Measurements from ENCODE around the gene NKAIN2. TPM values are rescaled to one million over a fixed set of nuclear protein-coding genes. Genes with fewer than 3 reads are reported as not detected.

NKAIN2 gene
- total RNA-seq, 1 experiment from 2014 or later: not detected

DNA sequence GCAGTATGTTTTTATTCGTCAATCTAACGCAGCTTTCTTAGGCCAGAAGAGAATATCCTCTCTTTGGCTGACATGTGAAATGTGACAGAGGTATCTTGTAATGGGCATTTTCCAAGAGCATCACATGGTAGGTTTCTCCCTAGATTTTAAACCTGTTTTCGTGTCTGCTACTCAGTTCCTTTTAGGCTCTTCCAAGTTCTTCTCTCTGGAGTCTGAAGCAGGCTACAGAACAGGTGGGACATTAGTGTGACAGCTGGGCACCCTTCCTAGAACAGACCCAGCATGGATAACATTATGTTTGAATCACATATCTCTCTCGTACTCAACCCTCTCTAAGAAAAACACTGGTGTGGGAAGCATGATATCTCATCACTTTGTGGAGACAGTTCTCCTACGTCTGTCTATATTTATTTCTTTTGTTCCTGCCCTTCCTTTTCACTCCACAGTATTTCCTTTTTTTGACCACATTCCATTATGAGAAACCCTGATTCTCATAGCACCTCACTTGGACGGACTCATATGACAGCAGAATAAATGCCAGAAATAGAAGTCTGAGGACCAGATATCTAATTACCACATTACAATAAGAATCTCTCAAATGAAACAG is 263.4 kb downstream of the NKAIN2 start:
- Histone ChIP-seq H4K20me1 (ENCODE audit: insufficient read depth) (no peaks in the 10 kb centered on the region), H3K4me1 (ENCODE audit: control insufficient read depth in 1 of 2, insufficient read depth in 2 of 2, low read length in 2 of 2) (no peaks in the 10 kb centered on the region), H3K27me3 (ENCODE audit: insufficient read depth, low read length) (peaks cover 2% of the 10 kb centered on the region; the same call in 1 of the 2 replicates), H3K27ac (ENCODE audit: low read depth, low read length) (no peak overlapping the region), H2AFZ (ENCODE audit: low read depth, low read length, poor library complexity, severe bottlenecking) (no peak overlapping the region), H3K9me2 (ENCODE audit: insufficient read depth) (no peaks in the 10 kb centered on the region), H3K79me2 (ENCODE audit: insufficient read depth, low read length) (no peaks in the 10 kb centered on the region), H3K4me2 (ENCODE audit: low read length) (no peak overlapping the region), H3K9me3 (ENCODE audit: control insufficient read depth in 1 of 2, insufficient read depth in 1 of 2, low read depth in 1 of 2, low read length in 2 of 2) (no peaks in the 10 kb centered on the region), H3K4me3 (replicated peaks in 1 of 2; ENCODE audit: low read depth in 1 of 2, low read length in 2 of 2) (no peak overlapping the region), H3K36me3 (ENCODE audit: control insufficient read depth in 1 of 2, insufficient read depth in 2 of 2, low read length in 2 of 2) (no peaks in the 10 kb centered on the region), H3K9ac (ENCODE audit: low read length) (no peak overlapping the region)
- ATAC-seq (no peak), DNase-seq (ENCODE audit: low read depth, low spot score) (no peak)
- ChIA-PET RAD21 (ENCODE audit: low non-redundant PET in 1 of 2, low total read pairs in 2 of 2, uncharacterized antibody in 2 of 2, unreplicated experiment in 2 of 2) (no interaction called here), POLR2A (no interaction called here), CTCF (no interaction called here)
- no TSS peak for BruUV-seq (replicated peaks)
- intact Hi-C loops (cut with micrococcal nuclease): no loop called here
- no peak for TF ChIP-seq CTCF (IDR thresholded peaks at IDR 0.05 in 2 of 3, conservative IDR thresholded peaks at IDR 0.05 in 1 of 3; ENCODE audit: borderline replicate concordance in 1 of 3, insufficient read depth in 1 of 3, low read depth in 2 of 3, low read length in 2 of 3)
- TF ChIP-seq JUND (IDR thresholded peaks at IDR 0.05): no peak

DNA sequence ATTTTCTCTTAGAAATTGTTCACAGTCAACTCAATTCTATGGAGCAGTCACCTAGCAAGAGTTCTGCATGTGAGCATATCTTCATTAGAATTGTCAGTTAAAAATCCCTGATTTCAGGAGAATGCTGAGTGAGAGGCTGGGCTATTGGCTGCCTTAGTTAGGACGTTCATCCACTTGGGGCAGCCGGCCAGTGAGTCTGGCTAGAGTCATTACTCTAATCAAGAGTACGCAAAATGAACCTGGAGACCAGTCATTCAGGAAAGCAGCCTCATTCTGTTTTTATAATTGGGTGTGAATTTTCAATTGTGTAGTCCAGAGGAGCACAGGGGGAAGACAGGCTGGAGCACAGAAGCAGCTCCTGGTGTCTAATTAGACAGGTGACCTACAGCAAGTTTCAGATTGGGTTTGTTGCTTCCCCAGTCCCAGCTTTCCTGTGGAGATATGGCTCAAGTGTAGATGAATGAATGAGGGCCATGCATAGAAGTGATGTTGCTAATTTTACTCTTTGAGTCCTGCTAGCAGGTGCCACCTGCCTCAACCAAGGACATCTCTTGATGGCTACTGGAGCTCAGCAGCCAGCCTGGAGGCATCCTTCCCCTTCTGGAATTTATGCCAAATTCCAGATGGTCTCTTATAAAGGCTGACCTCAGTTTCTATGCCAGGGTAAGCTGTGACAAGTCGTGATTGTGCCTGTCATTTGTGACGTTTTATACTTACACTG is 265.7 kb downstream of the NKAIN2 start:
- H3K9me3 ChIP-seq (ENCODE audit: control insufficient read depth in 1 of 2, insufficient read depth in 1 of 2, low read depth in 1 of 2, low read length in 2 of 2): no peaks in the 10 kb centered on the region
- peaks cover 2% of the 10 kb centered on the region; the same call in 1 of the 2 replicates for H3K27me3 ChIP-seq (ENCODE audit: insufficient read depth, low read length)
- no peaks in the 10 kb centered on the region for H4K20me1 ChIP-seq (ENCODE audit: insufficient read depth)
- no peak overlapping the region for H2AFZ ChIP-seq (ENCODE audit: low read depth, low read length, poor library complexity, severe bottlenecking)
- no peaks in the 10 kb centered on the region for H3K9me2 ChIP-seq (ENCODE audit: insufficient read depth)
- H3K27ac ChIP-seq (ENCODE audit: low read depth, low read length): no peak overlapping the region
- H3K4me2 ChIP-seq (ENCODE audit: low read length): no peak overlapping the region
- ATAC-seq (no peak), DNase-seq (ENCODE audit: low read depth, low spot score) (no peak)
- ChIA-PET RAD21 (ENCODE audit: low non-redundant PET in 1 of 2, low total read pairs in 2 of 2, uncharacterized antibody in 2 of 2, unreplicated experiment in 2 of 2) (no interaction called here), CTCF (no interaction called here), POLR2A (no interaction called here)
- no peaks in the 10 kb centered on the region for H3K36me3 ChIP-seq (ENCODE audit: control insufficient read depth in 1 of 2, insufficient read depth in 2 of 2, low read length in 2 of 2)
- no peak overlapping the region for H3K4me3 ChIP-seq (replicated peaks in 1 of 2; ENCODE audit: low read depth in 1 of 2, low read length in 2 of 2)
- H3K79me2 ChIP-seq (ENCODE audit: insufficient read depth, low read length): no peaks in the 10 kb centered on the region
- no TSS peak for BruUV-seq (replicated peaks)
- H3K9ac ChIP-seq (ENCODE audit: low read length): no peak overlapping the region
- H3K4me1 ChIP-seq (ENCODE audit: control insufficient read depth in 1 of 2, insufficient read depth in 2 of 2, low read length in 2 of 2): no peaks in the 10 kb centered on the region
- no peak for TF ChIP-seq SP1 (IDR thresholded peaks at IDR 0.05; ENCODE audit: low read depth)
- no peak for TF ChIP-seq EZH2phosphoT487 (IDR thresholded peaks at IDR 0.05; ENCODE audit: borderline replicate concordance)
- TF ChIP-seq CBX3 (IDR thresholded peaks at IDR 0.05; ENCODE audit: low read depth): no peak
- no peak for TF ChIP-seq ZFX (IDR thresholded peaks at IDR 0.05)
- no peak for TF ChIP-seq POLR2A (IDR thresholded peaks at IDR 0.05; ENCODE audit: borderline replicate concordance, extremely low read depth, insufficient read depth, insufficient read length)
- TF ChIP-seq CTCF (IDR thresholded peaks at IDR 0.05 in 2 of 3, conservative IDR thresholded peaks at IDR 0.05 in 1 of 3; ENCODE audit: borderline replicate concordance in 1 of 3, insufficient read depth in 1 of 3, low read depth in 2 of 3, low read length in 2 of 3): no peak
- intact Hi-C loops (cut with micrococcal nuclease): no loop called here
